GM19025 (cell line): ENCODE data around the gene DLD.

ENCODE experiments used
- ATAC-seq: cut with Tn5 transposase; IDR thresholded peaks from one replicate; pipeline ENCODE4 v1.9.1; 2021; ENCODE audit warnings: mild to moderate bottlenecking, low read depth, moderate library complexity; ENCODE audit not compliant: unreplicated experiment

DLD gene

GRCh38 chr7:107966711-107967110, 75.7 kb downstream of the DLD start:
- ATAC-seq: no peak

- no peak for ATAC-seq
Observed at GRCh38 chr7:107967420-107967819, 76.4 kb downstream of the DLD start.

DNA sequence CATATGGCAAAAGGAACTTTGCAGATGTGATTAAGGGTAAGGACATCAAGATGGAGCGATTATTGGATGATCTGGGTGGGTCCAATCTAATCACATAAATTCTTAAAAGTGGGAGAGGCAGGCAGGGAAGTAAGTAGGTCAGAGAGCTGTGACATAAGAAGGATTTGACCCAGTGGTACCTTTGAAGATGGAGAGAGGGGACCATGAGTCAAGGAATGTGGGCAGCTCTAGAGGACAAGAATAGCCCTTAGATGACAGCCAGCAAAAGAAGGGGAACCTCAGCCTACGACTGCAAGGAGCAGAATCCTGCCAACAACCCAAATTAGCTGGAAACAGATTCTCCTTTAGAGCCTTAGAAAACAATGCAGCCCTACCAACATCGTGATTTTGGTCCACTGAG, 77.5 kb downstream of the DLD start:
- ATAC-seq: no peak

GRCh38 chr7:107969856-107970255, 78.9 kb downstream of the DLD start:
- ATAC-seq: no peak
